Measurements from ENCODE around the gene WNT7B.

The WNT7B gene

DNA sequence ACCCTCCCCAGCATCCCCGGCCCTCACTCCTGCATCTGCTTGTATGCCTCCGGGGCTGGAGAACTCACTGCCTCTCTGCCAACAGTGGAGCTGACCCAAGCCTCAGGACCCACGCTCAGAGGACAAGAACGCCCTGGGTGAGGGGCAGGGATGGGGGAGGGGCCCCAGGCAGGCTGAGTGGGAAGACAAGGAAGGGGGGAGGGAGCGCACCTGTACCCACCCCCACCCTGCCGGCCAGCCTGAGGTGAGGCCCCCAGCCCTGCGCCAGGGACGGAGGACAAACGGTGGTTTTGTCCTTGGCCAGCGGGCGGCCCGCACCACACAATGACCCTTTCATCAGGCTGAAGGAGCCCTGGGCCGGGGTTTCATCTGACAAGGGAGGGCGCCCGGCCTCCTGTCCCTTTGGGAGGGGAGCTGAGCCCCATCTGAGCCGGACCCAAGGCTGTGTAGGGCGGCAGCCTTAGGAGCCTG, 10.0 kb downstream of the WNT7B start:
- Histone ChIP-seq H3K27me3 (peaks cover 0 to 98% of the 10 kb centered on the region in 2 donors), H3K9me3 (no peaks in the 10 kb centered on the region), H3K36me3 (no peaks in the 10 kb centered on the region), H3K4me3 (no peak overlapping the region), H3K27ac (no peak overlapping the region), H3K4me1 (peaks cover 0 to 19% (median 15%) of the 10 kb centered on the region in 4 donors)
- TF ChIP-seq, protein P1, sequence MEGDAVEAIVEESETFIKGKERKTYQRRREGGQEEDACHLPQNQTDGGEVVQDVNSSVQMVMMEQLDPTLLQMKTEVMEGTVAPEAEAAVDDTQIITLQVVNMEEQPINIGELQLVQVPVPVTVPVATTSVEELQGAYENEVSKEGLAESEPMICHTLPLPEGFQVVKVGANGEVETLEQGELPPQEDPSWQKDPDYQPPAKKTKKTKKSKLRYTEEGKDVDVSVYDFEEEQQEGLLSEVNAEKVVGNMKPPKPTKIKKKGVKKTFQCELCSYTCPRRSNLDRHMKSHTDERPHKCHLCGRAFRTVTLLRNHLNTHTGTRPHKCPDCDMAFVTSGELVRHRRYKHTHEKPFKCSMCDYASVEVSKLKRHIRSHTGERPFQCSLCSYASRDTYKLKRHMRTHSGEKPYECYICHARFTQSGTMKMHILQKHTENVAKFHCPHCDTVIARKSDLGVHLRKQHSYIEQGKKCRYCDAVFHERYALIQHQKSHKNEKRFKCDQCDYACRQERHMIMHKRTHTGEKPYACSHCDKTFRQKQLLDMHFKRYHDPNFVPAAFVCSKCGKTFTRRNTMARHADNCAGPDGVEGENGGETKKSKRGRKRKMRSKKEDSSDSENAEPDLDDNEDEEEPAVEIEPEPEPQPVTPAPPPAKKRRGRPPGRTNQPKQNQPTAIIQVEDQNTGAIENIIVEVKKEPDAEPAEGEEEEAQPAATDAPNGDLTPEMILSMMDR (IDR thresholded peaks at IDR 0.05), result no peak
- DNase-seq, result no peak
- intact Hi-C loops (cut with DNase I; ENCODE audit: low total_unique reads), result no loop called here

DNA sequence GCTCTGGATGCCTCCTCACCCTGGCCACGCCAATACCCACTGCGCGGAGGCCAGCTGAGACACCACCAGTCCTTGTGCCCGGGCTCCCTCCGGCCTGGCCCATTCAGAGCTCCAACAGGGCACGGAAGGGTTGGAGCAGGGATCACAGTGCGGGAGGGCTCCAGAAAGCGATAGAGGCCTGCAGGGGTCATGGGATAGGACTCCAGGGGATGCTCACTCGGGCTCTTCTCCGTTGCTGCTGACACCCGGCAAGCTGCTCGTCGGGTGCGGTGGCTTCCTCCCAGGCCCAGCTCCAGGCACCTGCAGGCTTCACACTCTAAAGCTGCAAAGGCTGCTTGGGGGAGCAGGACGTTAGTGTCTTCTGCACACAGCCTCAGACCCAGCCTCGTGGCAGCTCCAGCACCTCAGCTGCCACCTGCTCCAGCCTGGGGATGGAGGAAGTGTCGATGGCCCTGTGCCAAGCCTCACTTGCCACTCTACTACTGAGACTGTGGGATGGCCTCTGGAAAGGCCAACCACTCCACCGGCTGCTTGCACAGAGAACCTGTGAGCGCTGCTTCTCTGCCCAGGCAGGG, 10.6 kb downstream of the WNT7B start:
- TF ChIP-seq, protein P1 (IDR thresholded peaks at IDR 0.05), result no peak
- intact Hi-C loops (cut with DNase I; ENCODE audit: low total_unique reads), result no loop called here
- H3K4me3 ChIP-seq, result no peak overlapping the region
- no peaks in the 10 kb centered on the region for H3K36me3 ChIP-seq
- no peak overlapping the region for H3K27ac ChIP-seq
- peaks cover 0 to 98% of the 10 kb centered on the region in 2 donors for H3K27me3 ChIP-seq
- no peaks in the 10 kb centered on the region for H3K9me3 ChIP-seq
- no peak for DNase-seq
- H3K4me1 ChIP-seq, result peaks cover 0 to 14% (median 9%) of the 10 kb centered on the region in 4 donors

DNA sequence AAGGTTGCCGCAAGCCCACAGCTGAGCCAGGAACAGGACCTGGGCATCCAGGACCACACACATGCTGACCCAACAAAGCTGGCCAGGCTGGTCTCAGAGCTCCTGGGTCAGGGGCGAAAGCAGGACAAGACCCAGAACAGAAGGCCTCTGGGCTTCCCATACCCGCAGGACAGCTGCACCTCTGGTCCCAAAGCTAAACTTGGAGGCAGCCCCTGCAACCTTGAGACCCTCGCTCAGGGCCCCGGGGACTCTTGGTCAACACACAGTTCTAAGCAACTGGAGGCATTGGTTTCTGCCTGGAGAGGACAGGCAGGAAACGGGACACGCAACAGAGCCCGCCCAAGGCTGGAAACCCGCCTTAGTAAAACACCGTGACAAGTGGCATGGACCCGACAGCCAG, 11.4 kb downstream of the WNT7B start:
- no peak overlapping the region for H3K27ac ChIP-seq
- no peaks in the 10 kb centered on the region for H3K36me3 ChIP-seq
- TF ChIP-seq, protein P1 (IDR thresholded peaks at IDR 0.05), result no peak
- H3K4me1 ChIP-seq, result peaks cover 0 to 6% (median under 1%) of the 10 kb centered on the region in 4 donors
- no peak for DNase-seq
- peaks cover 0 to 96% of the 10 kb centered on the region in 2 donors for H3K27me3 ChIP-seq
- H3K9me3 ChIP-seq, result no peaks in the 10 kb centered on the region
- H3K4me3 ChIP-seq, result no peak overlapping the region
- intact Hi-C loops (cut with DNase I; ENCODE audit: low total_unique reads), result no loop called here

DNA sequence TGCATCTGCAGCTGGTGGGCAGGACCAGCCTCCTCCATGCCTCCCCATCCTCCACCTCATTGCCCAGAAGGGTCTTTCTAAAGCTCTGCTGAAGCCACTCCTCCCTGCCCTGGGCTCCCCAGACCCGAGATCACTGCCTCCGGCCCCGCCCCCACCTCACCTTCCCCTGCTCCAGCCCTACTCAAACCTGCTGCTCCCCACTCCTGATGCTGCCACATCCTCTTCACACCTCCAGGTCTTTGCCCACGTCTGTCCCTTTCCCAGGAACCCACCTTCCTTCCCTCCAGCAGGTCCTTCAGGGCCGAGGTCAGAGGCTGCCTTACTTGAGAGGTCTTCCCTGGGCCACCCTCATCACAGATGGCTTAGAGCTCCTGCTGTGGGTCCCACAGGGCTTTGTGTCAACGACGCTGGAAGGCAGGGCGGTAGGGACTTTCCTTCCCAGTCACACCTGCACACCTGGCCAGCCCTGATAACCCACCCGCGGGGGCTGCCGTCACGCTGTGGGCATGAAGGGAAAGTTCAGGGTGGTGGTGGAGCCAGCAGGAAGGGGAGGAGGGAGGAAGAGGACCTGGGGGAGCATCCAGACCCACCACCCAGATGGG, 11.9 kb downstream of the WNT7B start:
- Histone ChIP-seq H3K36me3 (no peaks in the 10 kb centered on the region), H3K4me1 (peaks cover 0 to under 1% (median 0%) of the 10 kb centered on the region in 4 donors), H3K4me3 (no peak overlapping the region), H3K9me3 (no peaks in the 10 kb centered on the region), H3K27me3 (peaks cover 0 to 96% of the 10 kb centered on the region in 2 donors), H3K27ac (no peak overlapping the region)
- DNase-seq, result no peak
- intact Hi-C loops (cut with DNase I; ENCODE audit: low total_unique reads), result no loop called here
- TF ChIP-seq, protein P1 (IDR thresholded peaks at IDR 0.05), result no peak

DNA sequence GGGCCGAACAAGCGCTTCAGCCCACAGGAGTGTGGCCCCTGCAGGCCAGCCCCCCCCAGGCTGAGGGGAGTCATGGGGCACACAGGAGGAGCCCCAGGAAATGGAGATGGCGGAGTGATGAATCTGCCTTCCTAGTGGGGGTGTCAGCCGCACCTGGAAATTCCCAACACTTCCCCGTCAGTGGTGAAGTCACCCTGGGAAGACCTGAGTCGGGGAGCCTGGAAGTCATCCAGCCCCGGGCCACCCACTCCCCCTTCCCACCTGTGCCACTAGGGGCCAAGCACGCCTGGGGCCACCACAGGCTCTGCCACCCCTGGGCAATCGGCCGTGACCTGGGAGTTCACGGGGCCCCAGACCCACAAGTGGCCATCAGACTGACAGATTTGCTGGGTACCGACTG, 12.6 kb downstream of the WNT7B start:
- H3K27ac ChIP-seq, result no peak overlapping the region
- DNase-seq, result no peak
- H3K4me1 ChIP-seq, result no peaks in the 10 kb centered on the region
- intact Hi-C loops (cut with DNase I; ENCODE audit: low total_unique reads), result no loop called here
- peaks cover 0 to 94% of the 10 kb centered on the region in 2 donors for H3K27me3 ChIP-seq
- TF ChIP-seq, protein P1 (IDR thresholded peaks at IDR 0.05), result no peak
- H3K36me3 ChIP-seq, result no peaks in the 10 kb centered on the region
- no peaks in the 10 kb centered on the region for H3K9me3 ChIP-seq
- no peak overlapping the region for H3K4me3 ChIP-seq

Measured in tibial artery (tissue), 4 donors.